Naive B cell (primary cell): ENCODE results near the gene GBP5. TPM values are rescaled to one million over a fixed set of nuclear protein-coding genes. Genes with fewer than 3 reads are reported as not detected.
"Not testable (repeated sequence)": the region's sequence is repeated elsewhere in the genome, so short reads cannot be mapped to it uniquely, and the experiment has no call there.

Source experiments
- ATAC-seq, 2 donors: fragments of 150-1000 bp; cut with Tn5 transposase; 2 replicates each; pipeline ENCODE4 v1.10.0; 2021; ENCODE audit warnings: low read depth in 2 of 2, mild to moderate bottlenecking in 2 of 2, moderate library complexity in 2 of 2
- DNase-seq: peaks from one replicate; pipeline ENCODE4 v3.0.0; 2022
- H3K27ac Mint-ChIP-seq, 6 donors: one replicate each; pipeline ENCODE4 v1.8.0; 2020 to 2022; ENCODE audit warnings: mild to moderate bottlenecking in 6 of 6, mixed read lengths in 6 of 6, moderate library complexity in 5 of 6, inconsistent platforms in 2 of 6
- H3K27me3 Mint-ChIP-seq, 3 donors: one replicate each; pipeline ENCODE4 v1.8.0; 2021 to 2022; ENCODE audit warnings: mixed read lengths in 3 of 3, mild to moderate bottlenecking in 1 of 3
- H3K36me3 Mint-ChIP-seq, 2 donors: one replicate each; pipeline ENCODE4 v1.8.0; 2020 to 2022; ENCODE audit warnings: mixed read lengths in 2 of 2, inconsistent platforms in 1 of 2, mild to moderate bottlenecking in 1 of 2
- H3K4me1 Mint-ChIP-seq, 3 donors: one replicate each; pipeline ENCODE4 v1.8.0; 2020 to 2022; ENCODE audit warnings: mixed read lengths in 3 of 3, inconsistent platforms in 1 of 3, mild to moderate bottlenecking in 1 of 3, moderate library complexity in 1 of 3
- H3K4me3 Mint-ChIP-seq, 8 donors: one replicate each; pipeline ENCODE4 v1.8.0; 2020 to 2022; ENCODE audit warnings: mild to moderate bottlenecking in 8 of 8, mixed read lengths in 8 of 8, moderate library complexity in 8 of 8, inconsistent platforms in 2 of 8
- H3K9me3 Mint-ChIP-seq, 7 donors: one replicate each; pipeline ENCODE4 v1.8.0; 2020 to 2022; ENCODE audit warnings: mixed read lengths in 7 of 7, mild to moderate bottlenecking in 5 of 7, inconsistent platforms in 2 of 7, moderate library complexity in 1 of 7
- polyA plus RNA-seq, 6 donors: library from polyadenylated mRNA; unstranded; fragments of 300-500 nt; fragmentation: Illumina TruSeq; gene quantifications; one replicate each; pipeline ENCODE4 v1.2.3, GENCODE V29; 2021; ENCODE audit warnings: low read depth in 6 of 6

Gene GBP5
- polyA plus RNA-seq, 6 donors from 2014 or later = 2.6 to 22.4 (median 8.9) TPM

DNA sequence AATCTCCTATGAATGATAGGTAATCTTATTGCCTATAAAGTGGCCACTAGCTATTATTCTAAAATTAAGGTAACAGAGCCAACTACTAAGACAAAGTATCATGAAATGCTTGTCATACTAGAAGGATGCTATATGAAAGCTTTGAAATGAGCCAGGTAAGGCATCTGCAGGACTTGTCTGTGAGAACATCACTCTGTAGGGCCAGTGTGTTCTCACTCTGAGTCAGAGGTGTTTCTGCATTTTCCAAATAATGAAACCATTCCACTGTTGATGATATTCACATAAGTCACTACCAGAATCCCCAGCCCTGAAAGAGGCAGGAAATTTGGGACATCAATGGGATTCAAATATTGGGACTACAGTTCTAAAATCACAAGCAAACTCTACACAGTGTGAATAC lies 25.8 kb upstream of the GBP5 start:
- Mint-ChIP-seq H3K4me3 (no peak overlapping the region), H3K27me3 (peaks cover 0 to 4% (median 0%) of the 10 kb centered on the region in 3 donors), H3K9me3 (peaks cover 0 to 18% (median 6%) of the 10 kb centered on the region in 7 donors), H3K4me1 (peaks cover 0 to 4% (median 3%) of the 10 kb centered on the region in 3 donors), H3K27ac (no peak overlapping the region), H3K36me3 (no peaks in the 10 kb centered on the region)
- DNase-seq (no peak), ATAC-seq (no peak)

DNA sequence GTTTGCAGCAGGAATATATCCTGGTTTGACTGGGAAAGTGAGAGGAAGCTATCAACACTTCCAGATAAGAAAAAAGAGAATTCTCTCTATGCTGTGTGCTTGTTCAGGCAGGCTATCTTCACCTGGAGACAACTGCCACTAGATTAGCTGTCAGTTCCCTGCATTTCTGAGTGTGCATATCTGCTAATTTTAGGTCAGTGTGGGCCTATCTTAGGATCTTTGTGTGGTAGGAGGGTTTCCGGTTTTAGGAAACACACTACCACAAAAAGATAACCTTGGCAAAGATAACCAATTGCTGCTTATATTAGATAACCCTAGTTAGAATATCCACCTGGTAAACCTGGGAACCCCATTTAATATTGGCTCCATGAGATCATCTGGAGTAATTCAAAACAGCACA lies 22.5 kb upstream of the GBP5 start:
- no peak for ATAC-seq
- Mint-ChIP-seq H3K4me1 (peaks cover 0 to 3% (median 3%) of the 10 kb centered on the region in 3 donors), H3K27me3 (peaks cover 0 to 4% (median 0%) of the 10 kb centered on the region in 3 donors), H3K9me3 (peaks cover 0 to 24% (median 17%) of the 10 kb centered on the region in 7 donors), H3K4me3 (no peak overlapping the region), H3K27ac (no peak overlapping the region), H3K36me3 (peaks cover 0 to 12% of the 10 kb centered on the region in 2 donors)
- no peak for DNase-seq

DNA sequence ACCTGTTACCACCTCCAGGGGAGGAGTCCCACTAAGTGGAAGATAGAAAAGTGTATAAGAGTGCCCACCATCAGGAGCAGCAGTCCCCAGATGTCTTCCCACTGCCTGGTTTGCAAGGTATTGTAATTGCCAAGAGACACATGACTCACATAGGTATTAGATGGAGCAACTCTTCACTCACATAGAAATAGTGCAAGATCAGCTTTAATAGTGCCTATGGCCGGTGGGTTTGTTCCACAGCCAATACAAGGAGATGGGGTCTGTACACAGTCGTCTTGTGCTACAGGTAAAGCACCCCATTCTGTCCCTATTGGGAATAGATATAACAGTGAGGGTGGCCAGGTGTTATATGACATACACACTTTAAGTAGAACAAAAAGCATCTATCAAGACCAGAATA lies 18.6 kb upstream of the GBP5 start:
- Mint-ChIP-seq H3K4me1 (peaks cover 13 to 16% (median 16%) of the 10 kb centered on the region in 3 donors), H3K36me3 (peaks cover 0 to 12% of the 10 kb centered on the region in 2 donors), H3K27ac (no peak overlapping the region)

DNA sequence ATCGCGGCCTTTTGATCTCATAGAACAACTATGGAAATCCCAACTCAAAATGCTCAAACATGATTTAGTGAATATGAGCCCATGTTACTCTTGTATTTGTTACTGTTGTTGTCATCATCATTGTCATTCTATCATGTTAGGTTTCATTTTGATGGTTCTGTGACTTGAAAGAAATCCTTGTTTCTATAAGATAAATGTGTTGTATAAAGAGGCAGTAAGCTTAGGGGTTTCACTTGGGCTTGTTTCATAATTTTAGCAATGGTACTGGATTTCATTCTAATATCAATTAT lies 15.3 kb upstream of the GBP5 start:
- H3K4me3 Mint-ChIP-seq = peak overlapping the region in 2 of 8 donors; percentile 52 to 68
- H3K36me3 Mint-ChIP-seq = peaks cover 7 to 12% of the 10 kb centered on the region in 2 donors
- H3K27ac Mint-ChIP-seq = peak overlapping the region in 1 of 6 donors; percentile 96
- ATAC-seq (no peak), DNase-seq (no peak)
- H3K27me3 Mint-ChIP-seq = no peaks in the 10 kb centered on the region
- H3K9me3 Mint-ChIP-seq = peaks cover 0 to 10% (median 8%) of the 10 kb centered on the region in 7 donors
- peaks cover 13 to 28% (median 23%) of the 10 kb centered on the region in 3 donors for H3K4me1 Mint-ChIP-seq

More for the DNA sequence above, 18.6 kb upstream of the GBP5 start:
- ATAC-seq = no peak
- H3K27me3 Mint-ChIP-seq = peaks cover 0 to 4% (median 0%) of the 10 kb centered on the region in 3 donors
- peaks cover 0 to 24% (median 17%) of the 10 kb centered on the region in 7 donors for H3K9me3 Mint-ChIP-seq
- DNase-seq = no peak
- H3K4me3 Mint-ChIP-seq = peak overlapping the region in 1 of 8 donors; percentile 2

DNA sequence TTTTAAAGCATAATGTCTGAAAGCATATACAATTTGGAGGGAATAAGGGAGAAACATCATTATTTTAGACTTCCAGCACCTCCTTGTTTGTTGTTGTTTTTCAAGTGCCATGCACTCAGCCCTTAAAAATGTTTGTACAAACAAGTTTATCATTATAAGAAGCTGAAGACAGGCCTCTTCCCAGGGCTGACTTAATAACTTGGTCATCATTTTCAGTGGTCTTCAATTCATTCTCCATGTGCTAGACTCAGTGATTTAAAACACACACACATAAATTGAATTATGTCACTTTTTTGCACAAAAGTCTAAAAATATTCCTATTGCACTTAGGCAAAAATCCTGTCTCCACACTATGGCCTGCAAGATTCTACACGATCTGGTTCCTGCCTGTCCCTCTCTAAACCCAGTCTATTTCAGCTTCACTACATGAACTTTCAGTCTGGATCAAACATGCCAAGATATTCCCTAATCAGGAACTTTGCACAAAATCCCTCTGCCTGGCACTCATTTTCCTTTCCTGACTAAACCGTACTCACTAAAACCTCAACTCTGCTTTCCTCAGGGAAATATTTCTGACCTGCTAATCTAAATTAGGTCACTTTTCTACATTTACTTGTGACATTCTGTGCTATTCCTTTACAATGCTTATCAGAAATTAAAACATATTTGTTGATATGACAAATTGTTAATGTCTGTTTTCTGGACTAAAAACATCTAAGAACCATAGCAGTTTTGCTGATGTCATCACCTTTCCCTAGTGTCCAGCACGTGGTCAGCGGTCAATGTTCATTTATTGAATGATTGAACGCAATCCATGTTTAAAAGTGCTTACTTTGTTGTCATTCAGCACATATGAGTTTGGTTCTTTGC lies 14.8 kb upstream of the GBP5 start:
- DNase-seq (no peak), ATAC-seq (peak in 1 of 2 donors; percentile 7)
- H3K4me1 Mint-ChIP-seq = peaks cover 13 to 28% (median 23%) of the 10 kb centered on the region in 3 donors
- peak overlapping the region in 6 of 8 donors; percentile 49 to 79 (median 69) for H3K4me3 Mint-ChIP-seq
- H3K36me3 Mint-ChIP-seq = peaks cover 2 to 12% of the 10 kb centered on the region in 2 donors
- peak overlapping the region in 5 of 6 donors; percentile 32 to 96 (median 69) for H3K27ac Mint-ChIP-seq
- H3K27me3 Mint-ChIP-seq = no peaks in the 10 kb centered on the region
- H3K9me3 Mint-ChIP-seq = peaks cover 0 to 6% (median 3%) of the 10 kb centered on the region in 7 donors

DNA sequence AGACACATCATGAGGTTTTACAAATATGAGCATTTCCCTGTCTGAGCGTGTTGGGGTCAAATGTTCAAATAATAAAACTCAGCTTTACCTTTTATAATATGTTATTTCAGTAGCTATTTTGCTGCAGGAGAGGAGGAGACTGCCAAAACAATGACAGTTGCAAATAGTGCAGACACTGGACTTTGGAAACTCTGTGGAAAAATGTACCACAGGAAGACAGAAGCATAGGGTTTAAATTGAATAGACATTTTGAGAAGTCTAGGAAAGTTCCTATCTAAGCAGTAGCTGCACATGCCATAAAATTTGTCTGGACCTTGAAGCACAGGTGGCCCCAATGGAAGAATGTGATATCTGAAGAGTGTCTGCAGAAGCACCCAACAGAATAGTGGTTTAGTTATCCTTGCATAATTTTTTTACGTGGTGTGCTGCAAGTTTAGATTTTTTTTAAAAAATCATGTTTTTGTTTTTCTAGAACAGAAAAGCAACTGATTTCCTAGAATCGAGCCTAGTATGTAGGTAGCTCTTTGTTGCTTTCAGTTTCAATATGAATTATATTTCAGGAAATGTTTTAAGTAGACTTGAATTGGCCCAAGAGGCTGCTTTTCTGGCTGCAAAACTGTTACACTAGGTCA lies 14.0 kb upstream of the GBP5 start:
- H3K36me3 Mint-ChIP-seq = peaks cover 0 to 12% of the 10 kb centered on the region in 2 donors
- H3K4me1 Mint-ChIP-seq = peaks cover 13 to 28% (median 23%) of the 10 kb centered on the region in 3 donors
- H3K4me3 Mint-ChIP-seq = peak overlapping the region; percentile 49 to 79 (median 67)
- peak overlapping the region; percentile 32 to 96 (median 80) for H3K27ac Mint-ChIP-seq
- no peaks in the 10 kb centered on the region for H3K27me3 Mint-ChIP-seq
- ATAC-seq (peak; percentile 76 to 85), DNase-seq (peak; percentile 14)
- peaks cover 0 to 6% (median 0%) of the 10 kb centered on the region in 7 donors for H3K9me3 Mint-ChIP-seq

DNA sequence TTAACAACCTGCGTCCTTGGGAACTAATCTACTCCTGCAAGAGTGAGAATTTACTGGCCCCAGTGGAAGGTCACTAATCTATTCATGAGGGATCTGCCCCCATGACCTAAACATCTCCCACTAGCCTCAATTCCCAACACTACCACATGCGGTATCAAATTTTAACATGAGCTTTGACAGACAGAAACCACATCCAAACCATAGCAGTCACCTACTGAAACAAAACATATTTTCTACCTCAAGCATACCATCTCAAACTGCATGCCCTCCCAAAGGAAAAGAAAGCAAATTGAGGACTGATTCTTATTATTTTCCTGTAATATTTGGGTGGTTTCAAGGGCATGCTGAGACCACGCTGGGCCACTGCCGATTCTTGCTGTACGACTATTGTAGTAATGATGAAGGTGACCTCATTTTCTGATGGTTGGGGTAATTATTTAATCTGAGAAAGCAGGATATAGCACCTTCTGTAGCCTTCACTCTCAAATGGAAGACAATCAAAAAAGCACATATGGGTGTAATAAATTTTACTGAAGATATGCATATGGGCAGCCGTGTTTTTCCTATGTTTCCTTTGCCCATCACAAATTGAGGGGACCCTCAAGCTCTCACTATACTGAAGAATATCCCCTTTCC lies 13.2 kb upstream of the GBP5 start:
- Mint-ChIP-seq H3K4me1 (peaks cover 13 to 28% (median 23%) of the 10 kb centered on the region in 3 donors), H3K27ac (peak overlapping the region in 1 of 6 donors; percentile 83), H3K4me3 (peak overlapping the region in 4 of 8 donors; percentile 3 to 79 (median 39)), H3K9me3 (peaks cover 0 to 6% (median 0%) of the 10 kb centered on the region in 7 donors), H3K27me3 (no peaks in the 10 kb centered on the region), H3K36me3 (peaks cover 0 to 12% of the 10 kb centered on the region in 2 donors)
- DNase-seq (no peak), ATAC-seq (no peak)

DNA sequence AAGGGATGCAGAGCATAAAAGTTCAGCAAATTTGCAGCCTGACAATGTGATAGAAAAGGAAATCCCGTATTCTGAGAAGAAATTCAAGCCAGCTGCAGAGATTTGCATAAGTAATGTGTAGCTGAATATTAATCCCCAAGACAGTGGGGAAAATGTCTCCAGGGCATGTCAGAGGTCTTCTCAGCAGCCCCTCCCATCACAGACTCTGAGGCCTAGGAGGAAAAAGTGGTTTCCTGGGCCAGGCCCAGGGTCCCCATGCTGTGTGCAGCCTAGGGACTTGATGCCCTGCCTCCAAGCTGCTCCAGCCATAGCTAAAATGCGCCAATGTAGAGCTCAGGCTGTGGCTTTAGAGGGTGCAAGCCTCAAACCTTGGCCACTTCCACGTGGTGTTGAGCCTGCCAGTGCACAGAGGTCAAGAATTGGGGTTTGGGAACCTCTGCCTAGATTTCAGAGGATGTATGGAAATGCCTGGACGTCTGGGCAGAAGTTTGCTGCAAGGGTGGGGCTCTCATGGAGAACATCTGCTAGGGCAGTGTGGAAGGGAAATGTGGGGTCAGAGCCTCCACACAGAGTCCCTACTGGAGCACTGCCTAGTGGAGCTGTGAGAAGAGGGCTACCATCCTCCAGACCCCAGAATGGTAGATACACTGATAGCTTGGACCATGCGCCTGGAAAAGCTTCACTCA lies 11.6 kb upstream of the GBP5 start:
- H3K4me3 Mint-ChIP-seq, ATAC-seq, H3K27ac Mint-ChIP-seq, H3K9me3 Mint-ChIP-seq, DNase-seq, H3K27me3 Mint-ChIP-seq: not testable (repeated sequence)
- Mint-ChIP-seq H3K36me3 (peaks cover 0 to 12% of the 10 kb centered on the region in 2 donors), H3K4me1 (peaks cover 13 to 31% (median 31%) of the 10 kb centered on the region in 3 donors)

DNA sequence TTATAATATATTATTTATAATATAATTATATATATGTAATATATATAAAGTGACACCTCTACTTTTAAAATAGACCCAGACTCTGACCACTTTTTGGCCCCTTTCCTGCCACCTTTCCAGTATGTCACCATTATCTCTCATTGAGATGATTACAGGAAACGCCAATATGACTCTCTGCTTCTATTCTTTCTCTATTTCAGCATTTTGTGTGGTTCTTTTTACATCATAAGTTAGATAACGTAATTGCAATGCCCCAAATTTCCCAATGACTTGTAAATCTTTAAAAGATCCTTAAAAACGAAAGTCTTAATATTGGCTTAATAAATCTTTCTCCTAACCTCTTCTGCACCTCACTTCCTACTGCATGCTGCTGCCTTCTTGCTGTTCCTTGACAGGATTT lies 8.1 kb upstream of the GBP5 start:
- ATAC-seq (no peak), DNase-seq (no peak)
- Mint-ChIP-seq H3K4me1 (peaks cover 6 to 26% (median 21%) of the 10 kb centered on the region in 3 donors), H3K4me3 (no peak overlapping the region), H3K27ac (no peak overlapping the region), H3K27me3 (no peaks in the 10 kb centered on the region), H3K36me3 (peaks cover 0 to 12% of the 10 kb centered on the region in 2 donors), H3K9me3 (peaks cover 0 to 6% (median 0%) of the 10 kb centered on the region in 7 donors)

DNA sequence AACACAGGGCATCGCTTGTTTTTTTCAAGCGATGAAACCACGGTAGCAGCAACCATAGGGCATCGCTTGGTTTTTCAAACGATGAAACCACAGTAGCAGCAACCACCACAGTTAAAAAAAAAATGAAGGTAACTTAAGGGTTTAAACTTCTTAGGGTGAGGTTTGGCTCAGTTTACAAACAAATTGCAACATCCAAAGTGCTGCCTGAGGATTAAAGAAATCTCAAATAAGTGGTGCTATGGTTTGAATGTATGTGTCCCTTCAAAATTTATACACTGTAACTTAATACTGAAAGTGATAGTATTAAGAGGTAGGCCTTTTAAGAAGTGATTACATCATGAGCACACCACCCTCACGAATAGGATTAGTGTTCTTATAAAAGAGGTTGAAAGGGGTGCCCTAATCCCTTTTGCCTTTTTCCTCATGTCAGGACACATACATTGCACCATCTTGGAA lies 6.4 kb upstream of the GBP5 start:
- H3K9me3 Mint-ChIP-seq = peaks cover 0 to 2% (median 0%) of the 10 kb centered on the region in 7 donors
- H3K36me3 Mint-ChIP-seq = no peaks in the 10 kb centered on the region
- peaks cover 6 to 25% (median 15%) of the 10 kb centered on the region in 3 donors for H3K4me1 Mint-ChIP-seq
- peak overlapping the region in 5 of 6 donors; percentile 4 to 85 (median 36) for H3K27ac Mint-ChIP-seq
- DNase-seq (no peak), ATAC-seq (peak; percentile 47 to 58)
- H3K4me3 Mint-ChIP-seq = peak overlapping the region in 3 of 8 donors; percentile 2 to 21 (median 3)
- H3K27me3 Mint-ChIP-seq = no peaks in the 10 kb centered on the region

DNA sequence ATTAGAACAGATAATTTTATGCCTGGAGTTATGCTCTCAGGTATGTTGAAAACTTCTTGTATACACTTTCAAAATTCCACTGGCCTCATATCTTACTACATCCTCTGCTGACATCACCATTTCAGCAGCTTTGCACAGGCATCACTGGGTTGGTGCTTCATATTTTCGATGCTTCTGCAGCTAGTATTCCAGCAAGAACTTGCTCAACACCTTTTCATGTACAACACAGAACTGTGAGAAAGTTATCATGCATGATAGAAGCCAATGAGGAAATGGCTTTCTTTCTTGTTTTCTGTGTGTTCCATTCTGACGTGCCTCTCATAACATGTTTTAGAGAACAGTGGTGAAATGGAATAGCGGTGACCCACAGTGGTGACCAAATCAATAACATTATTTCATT lies 5.1 kb upstream of the GBP5 start:
- Mint-ChIP-seq H3K27me3 (no peaks in the 10 kb centered on the region), H3K4me1 (peaks cover 10 to 30% (median 15%) of the 10 kb centered on the region in 3 donors), H3K4me3 (no peak overlapping the region), H3K36me3 (peaks cover 0 to 3% of the 10 kb centered on the region in 2 donors), H3K9me3 (peaks cover 0 to 5% (median 3%) of the 10 kb centered on the region in 7 donors), H3K27ac (no peak overlapping the region)
- no peak for DNase-seq
- ATAC-seq = peak; percentile 52 to 64

DNA sequence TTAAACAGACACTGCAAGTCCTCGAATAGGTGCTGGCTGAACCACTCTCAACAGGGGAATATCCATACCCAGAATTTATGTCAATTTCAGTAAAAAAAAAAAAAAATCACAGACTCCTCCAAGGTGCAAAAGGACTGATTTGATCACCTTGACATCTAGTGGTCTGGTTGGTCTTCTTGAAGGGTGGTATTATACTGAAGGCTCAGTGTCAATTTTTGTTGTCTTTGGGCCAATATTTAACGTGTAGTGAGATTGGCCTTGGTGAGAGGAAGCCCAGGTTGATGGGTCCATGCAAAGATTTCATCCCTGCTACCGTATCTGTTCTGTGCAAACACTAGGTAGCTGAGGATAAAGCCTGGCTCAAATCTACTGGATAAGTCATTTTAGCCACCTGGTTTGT lies 4.0 kb upstream of the GBP5 start:
- peaks cover 0 to 7% of the 10 kb centered on the region in 2 donors for H3K36me3 Mint-ChIP-seq
- H3K27me3 Mint-ChIP-seq = no peaks in the 10 kb centered on the region
- H3K27ac Mint-ChIP-seq = no peak overlapping the region
- H3K9me3 Mint-ChIP-seq = peaks cover 0 to 6% (median 3%) of the 10 kb centered on the region in 7 donors
- peaks cover 14 to 39% (median 17%) of the 10 kb centered on the region in 3 donors for H3K4me1 Mint-ChIP-seq
- ATAC-seq (no peak), DNase-seq (no peak)
- peak overlapping the region in 1 of 8 donors; percentile 46 for H3K4me3 Mint-ChIP-seq
